Activated CD4-positive, alpha-beta T cell treated with anti-CD3 and anti-CD28 coated beads, Interleukin-2, Interleukin-6, amounts not matched to agents 100 ng/mL and 50 ng/mL, durations not matched to agents 16 hours and 8 hours (primary cell): ENCODE data around the gene DAP.

Experiments
- DNase-seq: peaks from one replicate; pipeline ENCODE4 v3.0.0-alpha.2; 2020

Gene DAP

GRCh38 chr5:10686890-10687289, 74.1 kb downstream of the DAP start:
- no peak for DNase-seq

GRCh38 chr5:10685115-10685521, 75.9 kb downstream of the DAP start:
- peak; percentile 39 for DNase-seq

GRCh38 chr5:10684303-10685086, 76.5 kb downstream of the DAP start:
- no peak for DNase-seq

- DNase-seq: no peak
These were observed 78.1 kb downstream of the DAP start for GRCh38 chr5:10682801-10683525.

GRCh38 chr5:10681731-10682679, 79.0 kb downstream of the DAP start:
- DNase-seq: no peak

- DNase-seq: no peak
These were observed 80.1 kb downstream of the DAP start for GRCh38 chr5:10680876-10681481.

- DNase-seq: no peak
These were observed 81.6 kb downstream of the DAP start for GRCh38 chr5:10679336-10679988.

GRCh38 chr5:10678244-10678643, 82.8 kb downstream of the DAP start:
- DNase-seq: no peak

- no peak for DNase-seq
These were observed 83.5 kb downstream of the DAP start for GRCh38 chr5:10677533-10677932.

- no peak for DNase-seq
These were observed 84.1 kb downstream of the DAP start for GRCh38 chr5:10676946-10677345.

- DNase-seq: no peak
These were observed 84.8 kb downstream of the DAP start for GRCh38 chr5:10676224-10676623.

- no peak for DNase-seq
These were observed 85.8 kb downstream of the DAP start for GRCh38 chr5:10675177-10675700.

- DNase-seq: no peak
These were observed 86.5 kb downstream of the DAP start for GRCh38 chr5:10674582-10674981.

- no peak for DNase-seq
These were observed 86.9 kb downstream of the DAP start for GRCh38 chr5:10674096-10674495.

- no peak for DNase-seq
These were observed 87.6 kb downstream of the DAP start for GRCh38 chr5:10673407-10673806.

- DNase-seq: no peak
These were observed 88.0 kb downstream of the DAP start for GRCh38 chr5:10673017-10673389.

- no peak for DNase-seq
These were observed 88.7 kb downstream of the DAP start for GRCh38 chr5:10672146-10673016.

GRCh38 chr5:10671041-10672008, 89.7 kb downstream of the DAP start:
- DNase-seq: no peak

GRCh38 chr5:10669983-10670382, 91.1 kb downstream of the DAP start:
- DNase-seq: no peak

- no peak for DNase-seq
These were observed 92.3 kb downstream of the DAP start for GRCh38 chr5:10668697-10669096.
